GM12891 (cell line): ENCODE measurements around the gene PARP11.

Experiments used
- PAX5 ChIP-seq: IDR thresholded peaks from 2 replicates; pipeline ENCODE4 v1.6.1; 2011; ENCODE audit warnings: low read length, moderate library complexity, mild to moderate bottlenecking; ENCODE audit not compliant: insufficient read depth, severe bottlenecking
- POLR2A ChIP-seq: IDR thresholded peaks from 2 replicates; pipeline ENCODE4 v1.6.1; 2011; ENCODE audit warnings: low read depth, low read length, control low read depth
- POLR2AphosphoS5 ChIP-seq: IDR thresholded peaks from 2 replicates; pipeline ENCODE4 v1.6.1; 2011; ENCODE audit warnings: low read depth, low read length, control low read depth
- POU2F2 ChIP-seq: IDR thresholded peaks from 2 replicates; pipeline ENCODE4 v1.6.1; 2011; ENCODE audit warnings: low read depth, mild to moderate bottlenecking, control low read depth, low read length, moderate library complexity
- SPI1 ChIP-seq: IDR thresholded peaks from 2 replicates; pipeline ENCODE4 v1.6.1; 2011; ENCODE audit warnings: low read depth, low read length, control low read depth
- TAF1 ChIP-seq: IDR thresholded peaks from 2 replicates; pipeline ENCODE4 v1.6.1; 2011; ENCODE audit warnings: low read depth, low read length, control low read depth

DNA sequence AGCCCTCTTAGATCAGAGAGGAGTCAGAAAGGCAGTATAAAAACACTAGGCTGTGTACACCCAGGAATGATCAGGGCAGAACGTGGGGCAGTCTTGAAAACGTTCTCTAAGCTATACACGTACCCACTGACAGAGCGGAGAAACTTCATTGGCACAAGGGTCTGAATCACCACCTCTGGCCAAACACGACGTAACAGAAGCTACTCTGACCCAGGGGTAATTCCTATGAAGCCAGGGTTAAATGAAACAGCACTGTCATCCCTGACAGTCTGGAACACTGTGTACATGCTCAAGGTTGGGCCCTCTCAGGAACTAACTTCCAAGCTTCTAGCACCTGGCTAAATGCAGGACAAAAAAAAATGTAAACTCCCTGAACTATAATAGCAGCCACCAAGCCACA, 38.4 kb downstream of the PARP11 start:
- TF ChIP-seq POLR2AphosphoS5 (no peak), POLR2A (no peak), SPI1 (no peak), TAF1 (no peak), POU2F2 (no peak), PAX5 (no peak)
